ENCODE data around the gene PFDN4. TPM values are rescaled to one million over a fixed set of nuclear protein-coding genes. Genes with fewer than 3 reads are reported as not detected.

PFDN4 gene
- total and polyA plus RNA-seq, 2 of the 4 experiments (the other 2 are of a cell fraction), result 14.9 to 93.2 TPM

DNA sequence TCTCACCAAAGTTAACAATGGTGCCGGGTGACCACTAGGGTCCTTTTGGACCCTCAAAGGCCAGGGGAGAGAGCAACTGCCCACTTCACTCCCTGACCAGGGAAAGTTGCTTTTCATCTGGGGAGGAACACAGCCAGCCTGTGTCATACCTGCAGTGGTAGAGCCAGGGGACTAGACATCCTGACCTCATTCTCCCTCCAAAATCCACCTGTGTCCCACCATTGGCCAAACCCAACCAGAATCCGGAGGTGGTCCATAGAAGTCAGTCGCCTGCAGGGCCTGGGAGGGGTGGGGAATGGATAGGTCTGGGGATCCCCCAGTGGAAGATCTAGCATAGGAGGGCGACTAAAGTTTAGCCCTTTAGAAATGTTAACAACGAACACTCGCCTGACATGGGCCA is 12.8 kb downstream of the PFDN4 start:
- dilution Hi-C loops (cut with HindIII; ENCODE audit: low sequenced_read_pairs, unreplicated experiment), result no loop called here
- 100% methylated on average over 2 of the region's 6 CpGs; no CpG with 5 or more reads in 1 of the 2 experiments for WGBS, 2 experiments (ENCODE audit: extremely low coverage in 2 of 2, insufficient read length in 1 of 2)
- Histone ChIP-seq H4K8ac (ENCODE audit: low read depth in 2 of 2, low read length in 2 of 2) (no peak overlapping the region), H3K56ac (ENCODE audit: extremely low read depth, insufficient read depth, low read length) (no peak overlapping the region), H3K4ac (ENCODE audit: low read depth, low read length) (no peak overlapping the region), H3K18ac (ENCODE audit: low read depth, low read length) (no peak overlapping the region), H3K36me3 (ENCODE audit: control insufficient read depth, insufficient read depth, low read length) (peaks cover 6% of the 10 kb centered on the region; the same call in 1 of the 2 replicates), H3K14ac (replicated peaks; ENCODE audit: low read depth, low read length) (no peak overlapping the region), H2BK20ac (ENCODE audit: low read depth, low read length) (no peak overlapping the region), H3K9ac (ENCODE audit: low read depth, low read length) (no peak overlapping the region), H3K4me1 (ENCODE audit: control insufficient read depth, insufficient read depth, low read length) (0 out of 2 replicates have a peak, but pooled peaks cover 3% of the 10 kb centered on the region), H2BK5ac (ENCODE audit: low read depth, low read length, poor library complexity, severe bottlenecking) (no peak overlapping the region), H3K4me2 (ENCODE audit: low read depth, low read length) (no peak overlapping the region), H2AK5ac (ENCODE audit: low read depth, low read length) (no peak overlapping the region), H3K9me1 (ENCODE audit: insufficient read depth, low read length) (no peaks in the 10 kb centered on the region), H2BK120ac (ENCODE audit: low read depth, low read length) (no peak overlapping the region), H4K20me1 (ENCODE audit: insufficient read depth, low read length) (no peaks in the 10 kb centered on the region), H3K4me3 (ENCODE audit: insufficient read depth, low read depth, low read length) (no peak overlapping the region), H3K27me3 (ENCODE audit: control insufficient read depth, insufficient read depth, low read length) (no peaks in the 10 kb centered on the region), H3K23ac (ENCODE audit: low read depth, low read length) (no peak overlapping the region), H3K79me1 (ENCODE audit: low read depth in 1 of 2, low read length in 2 of 2) (peaks cover 4 to 7% of the 10 kb centered on the region in 2 experiments; a peak in 1 of 4 replicates), H4K91ac (ENCODE audit: insufficient read depth, low read depth, low read length) (no peak overlapping the region; the same call in 1 of the 2 replicates), H2AK9ac (replicated peaks; ENCODE audit: low read depth, low read length, poor library complexity) (no peak overlapping the region), H3K27ac (ENCODE audit: insufficient read depth, low read length) (no peak overlapping the region), H3K9me3 (ENCODE audit: control insufficient read depth, insufficient read depth, low read length) (no peaks in the 10 kb centered on the region), H2BK15ac (ENCODE audit: low read depth, low read length) (no peak overlapping the region), H4K5ac (ENCODE audit: low read depth, low read length) (no peak overlapping the region), H2AFZ (replicated peaks; ENCODE audit: low read length, poor library complexity) (no peak overlapping the region)
- ChIA-PET CTCF (no interaction called here), POLR2A (ENCODE audit: unreplicated experiment) (no interaction called here)
- BruUV-seq (replicated peaks), result no TSS peak
- TF ChIP-seq CEBPB (IDR thresholded peaks at IDR 0.05; ENCODE audit: low read depth, low read length), result no peak
- intact Hi-C loops (cut with micrococcal nuclease), result loop anchor here (1.0 to 10.0 kb wide), 3 partner anchors 124 to 427 kb away; partner anchors contain the start of gene DOK5
- in situ Hi-C loops (cut with MboI; ENCODE audit: low sequenced_read_pairs), result loop anchor here (5.0 kb wide), 1 partner anchor 427 kb away; no protein-coding TSS in a partner anchor
- DNase-seq (no peak), ATAC-seq (ENCODE audit: low read depth) (no peak)
